ENCODE results near the gene GTSE1.
"Not testable (repeated sequence)": the region's sequence is repeated elsewhere in the genome, so short reads cannot be mapped to it uniquely, and the experiment has no call there.

Gene GTSE1

DNA sequence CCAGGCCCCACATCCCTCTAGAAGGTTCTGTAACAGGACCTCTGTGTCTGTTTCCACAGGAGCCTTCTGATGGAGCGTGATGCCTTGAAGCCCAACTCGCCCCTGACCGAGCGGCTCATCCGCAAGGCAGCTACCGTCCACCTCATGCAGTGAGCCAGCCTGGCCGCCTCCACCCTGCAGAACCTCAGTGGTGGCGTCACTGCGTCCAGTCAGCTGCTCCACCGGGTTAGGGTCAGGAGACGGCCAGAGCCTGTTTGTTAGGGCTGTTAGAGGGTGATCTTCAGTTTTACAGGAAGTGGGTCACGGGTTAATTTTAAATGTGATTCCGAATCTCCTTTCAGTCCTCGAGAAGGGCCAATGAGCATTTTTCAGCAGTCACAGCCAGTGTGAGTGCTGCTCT is 3.9 kb upstream of the GTSE1 start:
- no peak for DNase-seq (ENCODE audit: low read depth in 2 of 2)

DNA sequence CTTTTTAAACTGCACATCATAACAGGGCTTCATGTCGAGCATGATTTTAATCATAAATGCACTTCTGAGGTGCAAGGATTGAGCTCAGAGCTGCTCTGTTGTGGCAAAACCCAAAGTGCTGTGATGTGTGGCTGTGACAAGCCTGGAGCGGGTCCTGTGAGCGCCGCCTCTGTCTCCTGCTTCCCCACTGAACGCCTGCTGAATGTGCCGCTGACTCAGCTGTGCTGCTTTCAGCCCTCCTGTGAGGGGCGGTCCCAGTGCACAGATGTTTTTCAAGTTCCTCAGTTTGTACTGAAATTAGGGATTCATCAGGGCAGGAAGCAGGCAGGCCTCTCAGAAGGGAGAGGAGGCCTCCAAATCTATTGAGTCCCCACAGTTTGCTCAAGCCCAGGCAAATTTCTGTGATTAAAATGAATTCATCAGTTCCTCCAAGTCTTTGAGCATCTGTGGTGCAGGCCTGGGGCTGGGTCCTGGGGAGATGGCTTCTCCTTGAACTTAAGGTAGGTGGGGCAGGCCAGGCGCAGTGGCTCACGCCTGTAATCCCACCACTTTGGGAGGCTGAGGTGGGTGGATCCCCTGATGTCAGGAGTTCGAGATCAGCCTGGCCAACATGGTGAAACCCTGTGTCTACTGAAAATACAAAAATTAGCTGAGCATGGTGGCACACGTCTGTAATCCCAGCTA is 3.0 kb upstream of the GTSE1 start:
- no peak for DNase-seq (ENCODE audit: low read depth in 2 of 2)

DNA sequence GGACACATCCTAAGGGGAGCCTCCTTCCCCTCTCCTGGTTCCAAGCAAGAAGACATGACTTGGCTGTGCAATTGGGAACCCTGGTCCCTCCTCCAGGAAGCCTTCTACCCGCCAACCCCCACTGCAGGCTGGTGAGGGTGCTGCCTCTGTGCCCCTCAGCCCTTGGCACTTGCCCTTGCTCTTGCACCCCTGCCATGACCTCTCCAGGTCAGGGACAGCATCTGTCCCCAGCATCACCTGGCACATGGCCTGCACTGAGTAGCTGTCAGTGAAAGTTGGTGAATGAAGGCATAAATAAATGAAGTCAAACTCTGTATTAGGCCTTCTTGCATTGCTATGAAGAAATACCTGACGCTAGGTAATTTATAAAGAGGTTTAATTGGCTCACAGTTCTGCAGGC is 1.9 kb upstream of the GTSE1 start:
- DNase-seq (ENCODE audit: low read depth in 2 of 2): no peak

DNA sequence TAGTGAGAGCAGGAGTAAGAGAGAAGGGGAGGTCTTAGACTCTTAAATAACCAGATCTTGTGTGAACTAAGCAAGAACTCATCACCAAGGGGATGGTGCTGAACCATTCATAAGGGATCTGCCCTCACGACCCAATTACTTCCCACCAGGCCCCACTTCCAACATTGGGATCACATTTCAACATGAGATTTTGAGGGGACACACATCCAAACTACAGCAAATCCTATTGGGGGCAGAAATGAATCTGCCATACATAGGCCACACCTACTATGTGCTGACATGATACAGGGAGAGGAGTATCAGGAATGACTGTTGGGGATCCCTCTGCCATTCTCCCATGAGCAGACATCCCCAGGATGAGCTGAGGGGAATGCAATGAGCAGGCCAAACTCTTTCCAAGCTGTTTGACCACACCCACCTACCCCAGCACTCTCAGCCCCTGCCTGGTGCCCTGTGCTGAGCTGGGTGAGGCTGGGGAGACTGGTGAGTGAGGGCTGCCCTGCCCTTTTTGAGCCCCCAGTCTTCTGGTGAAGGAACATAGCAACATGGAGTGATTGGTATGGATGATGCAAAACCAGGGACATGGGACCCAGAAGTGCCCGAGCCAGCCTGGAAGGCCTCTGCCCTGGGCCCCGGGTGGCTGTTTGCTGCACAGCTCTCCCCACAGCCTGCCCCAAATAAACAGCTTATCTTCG is 1.2 kb upstream of the GTSE1 start:
- DNase-seq (ENCODE audit: low read depth in 2 of 2): no peak

DNA sequence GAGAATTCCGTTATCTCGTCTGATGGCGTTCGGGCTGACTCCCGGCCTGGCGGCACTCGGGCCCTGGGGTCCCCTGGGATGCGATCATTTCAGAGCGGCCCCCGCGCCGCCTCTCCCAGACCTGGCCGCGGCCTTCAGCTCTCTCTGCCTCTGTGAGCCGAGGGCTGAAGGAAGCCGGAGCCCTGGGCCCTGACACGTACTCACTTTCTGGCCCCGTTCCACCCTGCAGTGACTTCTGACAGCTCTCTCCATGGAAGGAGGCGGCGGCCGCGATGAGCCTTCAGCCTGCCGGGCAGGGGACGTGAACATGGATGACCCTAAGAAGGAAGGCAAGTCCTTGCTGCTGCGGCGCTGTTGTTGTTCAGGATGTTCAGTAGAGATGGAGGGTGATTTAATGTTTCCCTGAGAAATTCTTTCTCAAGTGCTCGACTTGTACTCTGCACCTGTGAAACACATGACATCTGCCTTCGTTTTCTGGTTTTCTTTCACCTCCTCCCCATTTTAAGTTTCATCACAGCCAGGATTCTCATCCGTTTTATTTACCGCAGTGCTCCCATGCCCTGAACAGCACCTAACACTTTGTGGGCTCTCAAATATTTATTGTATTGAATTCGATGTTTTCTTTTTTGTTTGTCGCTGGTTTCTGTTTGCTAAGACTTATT is 612 bp downstream of the GTSE1 start:
- no peak for DNase-seq (ENCODE audit: low read depth in 2 of 2)

DNA sequence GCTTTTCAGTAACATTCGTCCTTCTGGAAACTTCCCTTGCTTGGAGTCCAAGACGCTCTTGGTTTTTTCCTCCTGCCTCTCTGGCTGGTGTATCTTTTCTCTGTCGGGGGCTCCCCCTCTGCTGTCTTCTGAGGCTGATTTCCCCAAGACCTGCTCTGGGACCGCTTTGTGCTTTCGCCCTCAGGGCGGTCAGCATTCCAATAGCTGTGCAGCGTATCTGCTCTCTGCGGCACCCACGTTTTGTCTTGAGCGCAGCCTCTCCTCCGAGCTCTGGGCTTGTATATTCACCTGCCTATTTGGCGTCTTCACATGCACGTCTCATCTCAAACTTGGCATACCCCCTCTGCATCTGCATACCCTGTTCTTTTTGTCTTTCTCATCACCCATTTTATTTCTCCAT is 2.4 kb downstream of the GTSE1 start:
- no peak for DNase-seq (ENCODE audit: low read depth in 2 of 2)

DNA sequence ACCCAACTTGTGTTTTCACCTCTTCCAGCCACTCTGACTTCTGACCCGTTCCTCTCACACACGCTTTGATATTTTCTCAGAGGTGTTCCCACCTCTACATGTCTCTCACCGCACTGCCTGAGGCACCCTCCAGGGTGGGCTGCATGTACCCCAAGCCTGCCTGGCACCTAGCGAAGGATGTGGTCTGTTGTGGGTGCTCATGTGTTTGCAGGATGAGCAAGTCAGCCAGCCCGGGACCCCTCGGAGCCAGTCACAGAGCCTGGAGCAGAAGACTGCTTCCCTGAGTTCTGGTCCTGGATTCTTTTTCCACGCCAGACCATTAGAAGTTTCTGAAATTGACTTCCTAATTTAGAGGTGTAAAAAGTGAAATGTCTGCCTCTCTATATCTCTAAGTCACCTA is 3.8 kb downstream of the GTSE1 start:
- DNase-seq (ENCODE audit: low read depth in 2 of 2): no peak

DNA sequence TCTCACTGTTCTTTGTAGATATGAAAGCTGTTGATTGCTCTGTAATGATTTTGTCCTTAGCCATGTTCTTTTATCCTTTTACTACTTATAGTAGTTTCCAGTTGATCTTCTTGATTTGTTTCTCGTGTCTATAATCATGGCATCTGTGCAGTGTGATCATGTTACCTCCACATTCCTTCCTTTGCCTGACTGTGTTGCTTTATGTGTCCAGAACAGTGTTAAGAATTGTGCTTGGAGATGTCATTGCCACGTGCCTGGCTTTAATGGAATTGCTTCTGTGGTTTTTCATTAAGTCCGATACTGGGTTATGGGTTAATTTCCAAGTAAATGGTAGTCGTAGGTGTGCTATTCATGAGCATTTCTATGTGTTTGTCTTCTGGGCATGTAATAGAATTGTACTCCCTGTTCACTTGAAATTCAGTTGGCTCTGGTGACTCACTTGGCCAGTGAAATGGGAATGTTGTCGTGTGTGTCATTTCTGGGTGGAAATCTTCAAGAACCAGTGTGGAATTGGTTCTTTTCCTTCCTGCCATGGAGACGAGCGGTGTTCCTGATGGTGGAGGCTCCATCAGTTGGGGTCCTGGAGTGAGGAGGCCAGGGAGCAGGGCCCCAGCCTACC is 6.8 kb downstream of the GTSE1 start:
- DNase-seq (ENCODE audit: low read depth in 2 of 2): no peak

DNA sequence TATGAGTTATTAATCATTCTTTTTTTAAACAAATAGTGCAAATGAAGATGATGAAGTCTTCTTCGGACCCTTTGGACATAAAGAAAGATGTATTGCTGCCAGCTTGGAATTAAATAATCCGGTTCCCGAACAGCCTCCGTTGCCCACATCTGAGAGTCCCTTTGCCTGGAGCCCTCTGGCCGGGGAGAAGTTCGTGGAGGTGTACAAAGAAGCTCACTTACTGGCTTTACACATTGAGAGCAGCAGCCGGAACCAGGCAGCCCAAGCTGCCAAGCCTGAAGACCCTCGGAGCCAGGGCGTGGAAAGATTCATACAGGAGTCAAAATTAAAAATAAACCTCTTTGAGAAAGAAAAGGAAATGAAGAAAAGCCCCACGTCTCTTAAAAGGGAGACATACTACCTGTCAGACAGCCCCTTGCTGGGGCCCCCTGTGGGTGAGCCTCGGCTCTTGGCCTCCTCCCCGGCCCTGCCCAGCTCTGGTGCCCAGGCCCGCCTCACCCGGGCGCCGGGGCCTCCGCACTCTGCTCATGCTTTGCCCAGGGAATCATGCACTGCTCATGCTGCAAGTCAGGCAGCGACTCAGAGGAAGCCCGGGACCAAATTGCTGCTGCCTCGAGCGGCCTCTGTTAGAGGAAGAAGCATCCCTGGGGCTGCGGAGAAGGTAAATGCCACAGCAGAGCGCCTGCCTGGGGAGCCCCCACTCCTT is 11.8 kb downstream of the GTSE1 start:
- DNase-seq (ENCODE audit: low read depth in 2 of 2): no peak

DNA sequence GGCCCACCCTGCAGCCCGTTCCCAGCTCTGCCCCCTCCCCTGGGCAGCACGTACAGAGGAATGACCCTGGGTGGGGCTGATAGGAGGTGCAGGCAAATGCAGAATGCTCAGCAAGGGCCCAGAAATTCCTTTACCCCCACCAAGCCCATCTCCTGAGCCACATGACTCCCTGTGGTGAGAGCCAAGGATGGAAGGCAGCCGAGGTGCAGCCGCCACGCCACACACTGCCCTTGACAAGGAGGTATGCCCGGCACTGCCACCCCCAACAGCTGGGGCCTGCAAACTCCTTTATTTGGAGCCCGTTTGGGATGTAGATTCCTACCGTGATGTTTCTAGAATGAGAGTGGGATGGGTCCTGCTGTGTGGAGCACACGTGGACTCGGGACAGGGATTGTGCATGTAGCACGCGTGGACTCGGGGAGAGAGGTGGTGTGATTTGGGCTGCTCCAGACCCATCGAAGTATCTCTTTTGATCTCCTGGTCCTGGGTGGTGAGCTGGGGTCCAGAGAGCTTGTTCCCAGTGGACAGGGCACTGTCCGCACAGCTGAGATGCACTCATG is 12.9 kb downstream of the GTSE1 start:
- no peak for DNase-seq (ENCODE audit: low read depth in 2 of 2)

DNA sequence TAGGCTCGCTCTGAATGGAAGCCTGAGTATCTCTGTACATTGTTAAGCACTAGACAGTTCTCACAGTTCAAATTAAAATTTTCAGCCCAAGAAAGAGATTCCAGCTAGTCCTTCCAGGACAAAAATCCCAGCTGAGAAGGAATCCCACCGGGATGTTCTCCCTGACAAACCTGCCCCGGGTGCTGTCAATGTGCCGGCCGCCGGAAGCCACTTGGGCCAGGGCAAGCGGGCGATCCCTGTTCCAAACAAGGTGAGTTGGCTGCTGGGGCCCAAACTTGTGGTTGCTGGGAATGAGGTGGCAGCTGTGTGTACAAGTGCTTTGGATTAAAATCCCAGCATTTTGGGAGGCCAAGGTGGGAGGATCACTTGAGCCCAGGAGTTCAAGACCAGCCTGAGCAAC is 15.4 kb downstream of the GTSE1 start:
- DNase-seq (ENCODE audit: low read depth in 2 of 2): no peak

DNA sequence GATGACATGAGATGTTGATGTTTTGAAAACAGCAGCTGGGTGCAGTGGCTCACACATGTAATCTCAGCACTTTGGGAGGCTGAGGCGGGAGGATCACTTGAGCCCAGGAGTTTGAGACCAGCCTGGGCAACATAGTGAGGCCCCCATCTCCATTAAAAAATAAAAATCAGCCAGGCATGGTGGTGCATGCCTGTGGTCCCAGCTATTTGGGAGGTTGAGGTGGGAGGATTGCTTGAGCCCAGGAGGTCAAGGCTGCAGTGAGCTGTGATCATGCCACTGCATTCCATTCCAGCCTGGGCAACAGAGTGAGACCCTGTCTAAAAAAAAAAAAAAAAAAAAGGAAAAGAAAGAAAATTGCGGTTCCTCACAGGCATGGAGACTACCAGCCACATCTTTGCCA is 16.2 kb downstream of the GTSE1 start:
- not testable (repeated sequence) for DNase-seq (ENCODE audit: low read depth in 2 of 2)

DNA sequence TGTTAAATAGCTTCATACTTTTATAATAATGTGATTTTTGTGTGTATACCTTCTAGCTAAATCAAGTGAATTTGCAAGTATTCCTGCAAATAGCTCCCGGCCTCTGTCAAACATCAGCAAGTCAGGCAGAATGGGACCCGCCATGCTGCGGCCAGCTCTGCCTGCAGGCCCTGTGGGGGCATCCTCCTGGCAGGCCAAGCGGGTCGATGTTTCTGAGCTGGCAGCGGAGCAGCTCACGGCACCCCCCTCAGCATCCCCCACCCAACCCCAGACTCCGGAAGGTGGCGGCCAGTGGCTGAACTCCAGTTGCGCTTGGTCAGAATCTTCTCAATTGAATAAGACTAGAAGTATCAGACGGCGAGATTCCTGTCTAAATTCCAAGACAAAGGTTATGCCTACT is 19.3 kb downstream of the GTSE1 start:
- no peak for DNase-seq (ENCODE audit: low read depth in 2 of 2)

DNA sequence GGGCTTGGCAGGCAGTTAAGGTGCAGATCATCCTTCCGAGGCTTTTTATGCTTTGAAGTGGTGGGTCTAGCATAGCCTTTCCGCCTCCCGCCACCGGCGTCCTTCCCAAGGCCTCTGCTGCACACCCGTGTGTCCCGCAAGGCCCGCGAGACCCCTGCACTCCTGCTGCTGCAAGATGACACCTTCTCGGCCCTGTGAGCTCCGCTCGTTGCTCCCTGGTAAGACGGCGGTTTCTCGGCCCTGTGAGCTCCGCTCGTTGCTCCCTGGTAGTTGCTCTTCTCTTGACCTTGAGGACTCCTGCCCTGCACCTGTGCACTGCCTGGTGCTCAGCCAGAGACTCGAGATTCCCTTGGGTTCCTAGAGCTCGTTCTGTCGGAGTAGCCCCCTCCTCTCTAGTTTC is 21.0 kb downstream of the GTSE1 start:
- no peak for DNase-seq (ENCODE audit: low read depth in 2 of 2)

DNA sequence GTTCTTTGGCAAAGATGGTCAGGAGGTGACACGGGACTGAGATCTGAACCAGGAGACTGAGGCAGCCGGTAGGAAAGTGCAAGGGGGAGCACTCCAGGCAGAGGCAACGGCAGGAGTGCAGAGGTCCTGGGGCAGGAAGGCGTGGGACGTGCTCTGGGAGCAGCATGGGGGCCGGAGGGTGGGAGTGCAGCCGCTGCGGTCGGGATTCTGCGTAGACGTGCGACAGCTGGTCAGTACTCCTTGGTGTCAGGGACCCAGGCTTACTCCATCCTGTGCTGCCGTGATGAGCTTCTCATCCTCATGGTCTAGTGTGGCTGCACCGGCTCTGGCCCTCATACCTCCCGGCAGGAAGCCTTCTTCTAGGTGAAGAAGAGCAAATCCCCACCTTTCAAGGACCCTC is 21.9 kb downstream of the GTSE1 start:
- no peak for DNase-seq (ENCODE audit: low read depth in 2 of 2)

DNA sequence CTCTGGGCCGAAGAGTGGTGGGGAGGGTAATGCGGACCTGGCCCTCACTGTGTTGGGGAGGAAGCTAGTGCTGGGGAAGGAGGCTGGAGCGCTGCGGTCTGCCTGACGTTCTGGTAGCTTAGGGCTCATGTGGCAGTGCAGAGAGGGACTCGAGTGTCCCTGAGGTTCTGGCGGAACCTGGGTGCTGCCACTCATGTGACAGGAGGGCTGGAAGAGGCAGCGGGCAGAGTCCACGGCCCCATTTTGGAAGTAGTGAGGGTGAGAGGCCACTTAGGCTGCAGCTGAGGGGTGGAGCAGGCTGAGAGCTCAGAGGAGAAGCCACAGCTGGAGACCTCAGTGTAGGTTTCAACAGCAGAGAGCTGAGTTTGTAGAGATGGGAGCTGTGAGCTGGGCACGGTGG is 22.6 kb downstream of the GTSE1 start:
- DNase-seq (ENCODE audit: low read depth in 2 of 2): no peak

DNA sequence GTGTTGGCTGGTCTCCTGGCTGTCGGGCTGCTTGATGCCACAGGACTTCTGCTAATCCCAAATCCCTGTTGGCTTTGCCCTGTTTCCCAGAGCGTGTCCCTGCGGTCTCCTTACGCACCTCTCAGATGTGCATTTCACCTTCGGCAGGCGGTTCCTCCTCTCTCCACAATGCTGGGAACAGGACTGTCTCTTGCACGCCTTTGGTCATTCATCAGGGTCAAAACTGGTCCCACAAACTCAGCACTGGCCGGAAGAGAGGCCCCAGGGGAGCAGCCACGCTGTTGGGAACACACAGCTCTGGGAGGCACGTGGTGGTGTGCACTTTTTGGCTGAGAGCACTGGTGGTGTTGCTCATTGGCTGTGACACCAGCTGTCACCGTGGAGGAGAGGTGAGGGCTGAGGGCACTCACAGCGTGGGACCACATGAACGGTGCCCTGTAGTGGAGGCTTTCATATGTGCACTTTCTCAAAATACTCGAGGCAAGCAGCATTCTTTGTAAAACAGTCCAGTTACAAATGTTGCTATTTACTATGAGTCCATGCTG is 23.6 kb downstream of the GTSE1 start:
- DNase-seq (ENCODE audit: low read depth in 2 of 2): no peak

DNA sequence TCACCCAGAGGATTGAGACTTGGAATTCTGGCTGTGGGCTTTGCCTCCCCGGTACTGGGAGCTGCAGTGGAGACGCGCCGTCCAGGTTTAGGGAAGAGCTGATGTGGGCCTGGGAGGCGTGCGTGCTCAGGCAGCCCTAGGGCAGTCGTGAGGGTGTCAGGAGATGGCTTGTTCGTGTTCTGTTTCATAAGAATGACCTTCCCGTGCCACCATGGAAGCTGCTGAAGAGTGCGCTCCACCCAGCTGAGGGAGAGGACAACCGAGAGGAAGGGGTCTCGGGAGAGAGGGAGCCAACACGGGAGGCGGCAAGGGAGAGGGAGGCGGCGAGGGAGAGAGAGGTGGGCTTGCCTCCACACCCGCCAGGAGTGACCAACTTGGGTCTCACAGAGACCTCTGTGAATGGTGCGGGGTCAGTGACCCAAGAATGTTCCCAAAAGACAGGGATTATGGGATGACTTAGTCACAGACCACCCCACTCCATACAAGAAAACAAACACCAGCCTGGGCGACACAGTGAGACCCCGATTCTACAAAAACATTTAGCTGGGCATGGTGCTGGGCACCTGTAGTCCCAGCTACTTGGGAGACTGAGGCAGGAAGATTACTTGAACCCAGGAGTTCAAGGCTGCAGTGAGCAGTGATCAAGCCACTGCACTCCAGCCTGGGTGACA is 24.2 kb downstream of the GTSE1 start:
- DNase-seq (ENCODE audit: low read depth in 2 of 2): no peak

DNA sequence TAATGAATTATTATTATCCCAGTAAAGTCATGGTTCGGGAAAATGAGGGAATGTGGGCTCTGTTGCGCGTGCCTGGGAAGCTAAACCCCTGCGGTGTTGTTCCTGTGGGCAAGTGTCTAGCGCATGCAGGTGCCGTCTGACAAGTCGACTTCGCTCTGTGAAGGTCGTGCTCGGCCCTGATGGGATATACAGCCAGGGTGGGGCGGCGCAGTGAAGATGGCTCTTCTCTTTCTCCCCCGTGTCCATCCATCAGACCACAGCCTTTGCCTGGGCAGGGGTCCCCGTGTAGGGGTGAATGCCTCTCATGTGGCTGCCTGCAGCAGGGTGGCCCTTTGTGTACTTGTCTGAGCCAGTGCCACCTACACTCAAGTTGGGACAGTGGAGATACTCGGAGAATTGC is 26.0 kb downstream of the GTSE1 start:
- DNase-seq (ENCODE audit: low read depth in 2 of 2): no peak

DNA sequence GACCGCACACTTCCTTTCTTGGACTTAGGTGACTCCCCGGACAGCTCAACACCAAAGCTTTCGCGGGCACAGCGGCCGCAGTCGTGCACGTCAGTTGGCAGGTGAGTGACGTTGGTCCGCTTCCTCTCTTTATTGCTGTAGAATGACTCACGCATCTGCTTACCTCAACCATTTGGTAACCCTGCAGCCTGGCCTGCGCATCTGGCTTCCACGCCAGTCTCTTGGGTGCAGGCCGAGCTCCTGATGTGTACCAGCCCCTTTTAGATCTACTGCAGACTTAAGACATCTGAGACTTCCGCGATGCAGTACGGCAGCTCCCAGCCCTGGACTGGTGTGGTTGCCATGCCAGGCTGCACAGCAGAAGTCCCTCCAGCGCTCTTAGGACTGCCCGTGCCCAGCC is 26.5 kb downstream of the GTSE1 start:
- DNase-seq (ENCODE audit: low read depth in 2 of 2): no peak

DNA sequence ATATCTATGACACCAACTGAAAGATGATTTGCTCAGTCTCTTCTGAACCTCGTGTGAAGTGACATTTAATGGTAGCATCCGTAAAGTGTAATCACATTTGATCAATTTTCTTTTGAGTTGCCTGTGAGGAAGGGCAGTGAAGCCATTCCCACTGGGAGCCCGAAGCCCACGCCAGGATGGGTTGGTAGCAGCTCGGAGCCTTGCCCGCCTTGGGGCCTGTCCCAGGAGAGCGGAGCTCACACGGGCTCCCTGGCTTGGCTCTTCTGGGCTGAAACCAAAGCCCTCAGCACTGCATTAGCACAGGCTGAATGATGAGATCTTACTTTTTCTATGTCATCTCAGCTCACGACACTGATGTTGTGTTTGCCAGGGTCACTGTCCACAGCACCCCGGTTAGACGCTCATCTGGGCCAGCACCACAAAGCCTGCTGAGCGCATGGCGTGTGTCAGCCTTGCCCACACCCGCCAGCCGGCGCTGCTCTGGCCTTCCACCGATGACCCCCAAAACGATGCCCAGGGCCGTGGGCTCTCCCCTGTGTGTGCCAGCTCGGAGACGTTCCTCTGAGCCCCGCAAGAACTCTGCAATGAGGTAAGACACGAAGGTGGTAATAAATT is 29.5 kb downstream of the GTSE1 start:
- no peak for DNase-seq (ENCODE audit: low read depth in 2 of 2)

Data from stimulated activated CD8-positive, alpha-beta memory T cell treated with anti-CD3 and anti-CD28 coated beads, Interleukin-15, amount 100 ng/mL, for 48 hours (primary cell).